Heart left ventricle (tissue), 16 donors: Measurements from ENCODE around the gene EVL. TPM values are rescaled to one million over a fixed set of nuclear protein-coding genes. Genes with fewer than 3 reads are reported as not detected.

Experiments used
- ATAC-seq, 4 donors: fragments of 200-7000 bp; cut with Tn5 transposase; one replicate each; pipeline ENCODE4 v1.9.1; 2020 to 2022; ENCODE audit warnings: moderate library complexity in 4 of 4, mild to moderate bottlenecking in 3 of 4, moderate number of reproducible peaks in 1 of 4
- DNase-seq, 5 donors: peaks; one replicate each; pipeline ENCODE4 v3.0.0-alpha.2; 2020
- H3K27ac ChIP-seq, 12 donors: fragments of 200-600 bp; sonication (generic) in 4 of 12; one replicate each; pipeline versions ENCODE4 v1.5.0 to v1.8.0; 2016 to 2022; ENCODE audit warnings: mild to moderate bottlenecking in 2 of 12
- H3K27me3 ChIP-seq, 9 donors: fragments of 200-600 bp; sonication (generic) in 2 of 9; one replicate each; pipeline versions ENCODE4 v1.5.1 to v1.8.0; 2016 to 2022; ENCODE audit warnings: mild to moderate bottlenecking in 3 of 9
- H3K36me3 ChIP-seq, 9 donors: fragments of 200-600 bp; sonication (generic) in 2 of 9; one replicate each; pipeline versions ENCODE4 v1.5.0 to v1.8.0; 2018 to 2022; ENCODE audit warnings: mild to moderate bottlenecking in 2 of 9
- H3K4me1 ChIP-seq, 12 donors: fragments of 200-600 bp; sonication (generic) in 4 of 12; one replicate each; pipeline versions ENCODE4 v1.5.0 to v1.8.0; 2016 to 2022; ENCODE audit warnings: mild to moderate bottlenecking in 3 of 12
- H3K4me3 ChIP-seq, 12 donors: fragments of 200-600 bp; sonication (generic) in 4 of 12; one replicate each; pipeline versions ENCODE4 v1.5.0 to v1.8.0; 2017 to 2022; ENCODE audit warnings: mild to moderate bottlenecking in 9 of 12, moderate library complexity in 4 of 12
- H3K9me3 ChIP-seq, 12 donors: fragments of 200-600 bp; sonication (generic) in 4 of 12; one replicate each; pipeline versions ENCODE4 v1.5.0 to v1.8.0; 2016 to 2022; ENCODE audit warnings: mild to moderate bottlenecking in 1 of 12
- POLR2A ChIP-seq, 2 donors: fragments of 450-650 bp; IDR thresholded peaks; one replicate each; pipeline ENCODE4 v1.6.1; 2017; ENCODE audit warnings: antibody characterized with exemption in 2 of 2, mild to moderate bottlenecking in 2 of 2, moderate library complexity in 2 of 2
- WGBS, 4 donors: extraction: QIAGEN DNeasy Blood & Tissue Kit in 2 of 4; methylation state at CpG; one replicate each; pipeline versions ENCODE4 v1.1.5 to v1.1.7; 2013 to 2018; 5-methylcytosine and 5-hydroxymethylcytosine counted together
- intact Hi-C, 10 donors: fragments of 100-400 bp; cut with DNase I; formaldehyde crosslinking; loops; one replicate each; pipeline versions ENCODE4 v1.11.1 to v1.14.2; 2022
- polyA plus RNA-seq, 2 donors: library from polyadenylated mRNA; stranded (reverse); fragments of 200-250 nt; gene quantifications; one replicate each; pipeline ENCODE4 v1.2.3, GENCODE V29; 2013
- total RNA-seq, 9 donors: library from RNA; depleted of rRNA in 2 of 9; stranded (reverse); fragments of >200 nt in 2 of 9; fragmentation: NEBNext Ultra II Directional in 3 of 9; extraction: Animal tissue kit (Norgen Biotek cat#: 25700) in 3 of 9; gene quantifications; one replicate each; pipeline versions ENCODE4 v1.1.0 to v1.2.4, GENCODE V29; 2016 to 2023
- TF ChIP-seq, protein P1 (sequence below), 12 donors: fragments of 200-600 bp; sonication (generic) in 4 of 12; IDR thresholded peaks; one replicate each; pipeline versions ENCODE4 v1.5.0 to v1.8.0; 2018 to 2022; ENCODE audit warnings: antibody characterized with exemption in 12 of 12, mild to moderate bottlenecking in 5 of 12
- donor health status: ischemic (EF 13 %, LVEDD 7.1; RV severe dilation, severe dysfunction).
- donor health status: healthy with polysubstance abuse.
- donor health status: DM: no; HTN: yes; CAD: no.
- donor health status: DM: no; HTN: no; CAD: no.
- donor health status: ischemic (EF 25% LVEDD 6.9; RV normal size, moderate dysfunction).
- donor health status: ischemic (EF 25% LVEDD 5.7; RV mildly dilated, moderate dysfunction).
- donor health status: healthy.
- donor health status: DM: yes; HTN: yes; CAD: no.
- donor health status: ischemic (EF 35%, LVEDD 5.7; RV mildly dilated, moderate dysfunction).
- donor health status: nonischemic (EF 11% LVEDD 7.7; RV severe dilation, severe dysfunction).
- donor health status: DM: yes; HTN: yes; CAD: no.
- donor health status: PGD.
- donor health status: ischemic (EF 29% LVEDD 5.4; RV normal size, mild dysfunction).
- donor health status: nonischemic (EF 23%, LVEDD 6.1; RV moderate dilation, normal function).

The EVL gene
- total and polyA plus RNA-seq, 11 donors = 23.8 to 116 (median 39.9) TPM

DNA sequence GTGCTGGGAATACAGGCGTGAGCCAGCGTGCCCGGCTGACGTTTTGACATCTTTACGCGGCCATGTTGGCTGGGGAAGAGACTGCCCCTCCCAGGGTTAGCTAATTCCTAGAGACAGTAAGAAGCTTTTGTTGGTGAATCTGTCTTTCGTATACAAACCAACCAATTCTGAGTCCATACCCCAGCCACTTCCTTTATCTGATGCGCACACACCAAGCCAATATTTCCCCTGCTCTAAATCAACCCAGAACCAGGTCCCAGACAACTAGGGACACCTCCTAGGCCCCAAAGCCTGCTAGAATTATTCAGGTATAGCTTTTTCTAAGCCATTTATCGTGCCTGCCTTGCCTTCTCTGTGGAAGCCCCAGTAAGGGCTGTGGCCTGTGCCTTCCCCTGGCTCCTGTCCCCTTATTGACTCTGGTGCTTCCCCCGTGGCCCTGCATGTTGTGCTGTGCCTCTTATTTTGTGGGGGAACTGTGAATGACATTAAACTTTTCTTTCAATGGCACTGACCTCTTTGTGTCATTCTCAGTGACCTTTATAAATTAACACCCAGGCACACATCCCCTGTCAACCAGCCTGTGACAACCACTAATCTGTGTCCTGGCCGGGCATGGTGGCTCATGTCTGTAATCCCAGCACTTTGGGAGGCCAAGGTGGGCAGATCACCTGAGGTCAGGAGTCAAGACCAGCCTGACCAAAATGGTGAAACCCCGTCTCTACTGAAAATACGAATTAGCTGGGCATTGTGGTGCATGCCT lies 10.7 kb upstream of the EVL start:
- H3K36me3 ChIP-seq = no peaks in the 10 kb centered on the region
- no peak for ATAC-seq
- no peak for DNase-seq
- H3K4me1 ChIP-seq = peaks cover 0 to 28% (median 11%) of the 10 kb centered on the region in 12 donors
- 93 to 95% (median 94%) methylated on average over 13 of the region's 13 CpGs for WGBS, 4 donors
- no peak for TF ChIP-seq POLR2A (IDR thresholded peaks at IDR 0.05)
- TF ChIP-seq, protein P1, sequence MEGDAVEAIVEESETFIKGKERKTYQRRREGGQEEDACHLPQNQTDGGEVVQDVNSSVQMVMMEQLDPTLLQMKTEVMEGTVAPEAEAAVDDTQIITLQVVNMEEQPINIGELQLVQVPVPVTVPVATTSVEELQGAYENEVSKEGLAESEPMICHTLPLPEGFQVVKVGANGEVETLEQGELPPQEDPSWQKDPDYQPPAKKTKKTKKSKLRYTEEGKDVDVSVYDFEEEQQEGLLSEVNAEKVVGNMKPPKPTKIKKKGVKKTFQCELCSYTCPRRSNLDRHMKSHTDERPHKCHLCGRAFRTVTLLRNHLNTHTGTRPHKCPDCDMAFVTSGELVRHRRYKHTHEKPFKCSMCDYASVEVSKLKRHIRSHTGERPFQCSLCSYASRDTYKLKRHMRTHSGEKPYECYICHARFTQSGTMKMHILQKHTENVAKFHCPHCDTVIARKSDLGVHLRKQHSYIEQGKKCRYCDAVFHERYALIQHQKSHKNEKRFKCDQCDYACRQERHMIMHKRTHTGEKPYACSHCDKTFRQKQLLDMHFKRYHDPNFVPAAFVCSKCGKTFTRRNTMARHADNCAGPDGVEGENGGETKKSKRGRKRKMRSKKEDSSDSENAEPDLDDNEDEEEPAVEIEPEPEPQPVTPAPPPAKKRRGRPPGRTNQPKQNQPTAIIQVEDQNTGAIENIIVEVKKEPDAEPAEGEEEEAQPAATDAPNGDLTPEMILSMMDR (IDR thresholded peaks at IDR 0.05) = no peak
- H3K4me3 ChIP-seq = no peak overlapping the region
- intact Hi-C loops = loop anchor here in 2 of 10 donors (5.0 kb wide), 1 partner anchor 53 kb away; no protein-coding TSS in a partner anchor
- H3K27ac ChIP-seq = no peak overlapping the region
- H3K9me3 ChIP-seq = no peaks in the 10 kb centered on the region
- no peaks in the 10 kb centered on the region for H3K27me3 ChIP-seq

DNA sequence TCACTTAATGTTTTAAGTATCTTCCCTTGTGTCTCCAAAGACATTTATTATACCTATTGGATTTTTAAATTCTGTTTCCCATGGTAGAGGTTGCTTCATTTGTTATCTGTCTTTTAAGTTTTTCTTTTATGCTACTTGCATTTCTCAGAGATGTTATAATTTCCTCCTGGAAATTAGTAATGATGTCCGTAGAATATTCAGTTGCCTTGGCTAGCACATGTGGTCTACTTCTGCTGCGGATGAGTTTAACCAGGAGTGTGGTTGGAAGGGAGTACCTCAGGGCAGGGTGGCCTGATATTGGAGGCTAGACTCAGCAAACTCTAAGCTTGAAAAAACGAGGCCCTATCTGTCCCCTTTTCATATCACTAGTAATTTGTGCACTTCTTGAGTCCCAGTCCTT lies 8.8 kb upstream of the EVL start:
- no peaks in the 10 kb centered on the region for H3K9me3 ChIP-seq
- WGBS, 4 donors = 68 to 75% (median 72%) methylated on average over 3 of the region's 3 CpGs
- no peak for DNase-seq
- TF ChIP-seq, protein P1 (IDR thresholded peaks at IDR 0.05) = no peak
- TF ChIP-seq POLR2A (IDR thresholded peaks at IDR 0.05) = no peak
- no peak overlapping the region for H3K4me3 ChIP-seq
- H3K36me3 ChIP-seq = no peaks in the 10 kb centered on the region
- peak overlapping the region in 1 of 12 donors; percentile 39 for H3K27ac ChIP-seq
- H3K4me1 ChIP-seq = peaks cover 0 to 38% (median 12%) of the 10 kb centered on the region in 12 donors
- intact Hi-C loops = loop anchor here in 2 of 10 donors (5.0 kb wide), 1 partner anchor 51 kb away; no protein-coding TSS in a partner anchor
- no peak for ATAC-seq
- no peaks in the 10 kb centered on the region for H3K27me3 ChIP-seq

DNA sequence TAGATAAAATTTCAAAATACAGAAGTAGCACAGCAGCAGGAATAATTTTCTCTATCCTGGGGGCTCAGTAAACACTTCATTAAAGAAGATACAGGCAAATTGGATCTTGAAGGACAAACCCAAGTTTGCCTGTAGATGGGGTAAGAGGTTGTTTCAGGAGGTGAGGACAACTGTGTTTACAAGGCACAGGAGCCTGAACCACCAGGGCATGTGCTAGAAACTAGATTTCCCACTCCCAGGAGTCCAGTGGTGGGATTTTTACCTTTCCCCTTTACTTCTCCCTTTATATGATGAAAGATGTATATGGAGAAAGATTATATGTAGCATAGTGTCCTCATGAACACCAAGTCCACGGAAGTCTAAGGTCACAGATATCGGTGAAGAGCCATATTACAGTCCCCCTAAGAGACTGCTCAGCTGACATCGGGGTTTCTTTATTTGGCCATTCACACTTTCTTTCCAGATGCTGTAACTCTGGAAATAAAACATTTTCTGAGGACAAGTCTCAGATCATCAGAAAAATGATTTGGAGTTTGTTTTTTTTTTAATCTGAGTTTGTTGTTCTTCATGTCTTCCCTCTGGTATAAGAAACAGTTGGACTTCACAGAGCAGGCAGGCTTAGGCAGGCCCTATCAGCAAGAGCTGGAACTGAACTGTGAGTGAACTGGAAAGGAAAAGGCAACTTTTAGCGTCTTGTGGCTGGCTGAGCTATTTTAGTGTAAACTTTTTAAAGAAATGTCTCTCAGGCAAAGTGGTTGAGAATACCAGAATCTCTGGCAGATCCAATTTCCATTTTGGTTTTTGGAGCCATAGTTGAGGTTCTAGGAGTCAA lies 8.0 kb upstream of the EVL start:
- 60 to 79% (median 70%) methylated on average over 4 of the region's 4 CpGs for WGBS, 4 donors
- H3K4me1 ChIP-seq = peaks cover 0 to 45% (median 12%) of the 10 kb centered on the region in 12 donors
- TF ChIP-seq POLR2A (IDR thresholded peaks at IDR 0.05) = no peak
- TF ChIP-seq, protein P1 (IDR thresholded peaks at IDR 0.05) = peak in 10 of 12 donors; percentile 7 to 45 (median 30)
- no peaks in the 10 kb centered on the region for H3K36me3 ChIP-seq
- no peak overlapping the region for H3K4me3 ChIP-seq
- DNase-seq = no peak
- H3K9me3 ChIP-seq = no peaks in the 10 kb centered on the region
- no peaks in the 10 kb centered on the region for H3K27me3 ChIP-seq
- ATAC-seq = peak; percentile 44 to 65 (median 52)
- intact Hi-C loops = loop anchor here in 2 of 10 donors (5.0 kb wide), 1 partner anchor 50 kb away; no protein-coding TSS in a partner anchor
- peak overlapping the region in 8 of 12 donors; percentile 1 to 46 (median 24) for H3K27ac ChIP-seq
